ENCODE results near the gene IDH3G. TPM values are rescaled to one million over a fixed set of nuclear protein-coding genes. Genes with fewer than 3 reads are reported as not detected.

The IDH3G gene
- total and polyA plus RNA-seq, 2 experiments from 2014 or later, result 41.4 to 49.0 TPM

- Histone ChIP-seq H3K36me3 (ENCODE audit: insufficient read depth) (no peaks in the 10 kb centered on the region), H3F3A (replicated peaks; ENCODE audit: low read depth) (no peaks in the 10 kb centered on the region), H2AFZ (no peak overlapping the region), H3K27ac (ENCODE audit: low read depth) (no peak overlapping the region), H3K4me2 (no peak overlapping the region), H3K4me1 (ENCODE audit: insufficient read depth) (no peaks in the 10 kb centered on the region), H3K27me3 (ENCODE audit: insufficient read depth) (no peaks in the 10 kb centered on the region), H3K79me2 (replicated peaks; ENCODE audit: insufficient read depth) (no peaks in the 10 kb centered on the region), H3K4me3 (no peak overlapping the region), H4K20me1 (replicated peaks; ENCODE audit: insufficient read depth) (no peaks in the 10 kb centered on the region), H3K9me2 (ENCODE audit: insufficient read depth) (no peaks in the 10 kb centered on the region)
- Mint-ChIP-seq H3K9me3 (no peaks in the 10 kb centered on the region), H3K27ac (no peak overlapping the region), H3K4me1 (peaks cover 7% of the 10 kb centered on the region; the same call in 2 of the 3 replicates), H3K27me3 (ENCODE audit: insufficient read depth, low read depth, poor library complexity) (peaks cover 6% of the 10 kb centered on the region), H3K4me3 (no peak overlapping the region), H3K36me3 (ENCODE audit: low read depth) (no peaks in the 10 kb centered on the region)
- ATAC-seq, result no peak
- TF ChIP-seq ZNF331 (CRISPR knock-in tag; IDR thresholded peaks at IDR 0.05; ENCODE audit: low read depth) (no peak), EZH2 (IDR thresholded peaks at IDR 0.05; ENCODE audit: low read depth, unreplicated experiment) (no peak), REST (IDR thresholded peaks at IDR 0.05; ENCODE audit: unreplicated experiment) (no peak), CREB1 (CRISPR knock-in tag; IDR thresholded peaks at IDR 0.05; ENCODE audit: low read depth) (no peak), POLR2AphosphoS5 (IDR thresholded peaks at IDR 0.05; ENCODE audit: low read depth) (no peak), STAT1 (IDR thresholded peaks at IDR 0.05; ENCODE audit: unreplicated experiment) (no peak), NANOG (IDR thresholded peaks at IDR 0.05; ENCODE audit: borderline replicate concordance) (no peak), ZNF114 (CRISPR knock-in tag; IDR thresholded peaks at IDR 0.05) (no peak), ZNF462 (CRISPR knock-in tag; IDR thresholded peaks at IDR 0.05) (no peak), EZH2phosphoT487 (IDR thresholded peaks at IDR 0.05; ENCODE audit: unreplicated experiment) (no peak), JUNB (IDR thresholded peaks at IDR 0.05; ENCODE audit: unreplicated experiment) (no peak)
- TF ChIP-seq, protein P1, sequence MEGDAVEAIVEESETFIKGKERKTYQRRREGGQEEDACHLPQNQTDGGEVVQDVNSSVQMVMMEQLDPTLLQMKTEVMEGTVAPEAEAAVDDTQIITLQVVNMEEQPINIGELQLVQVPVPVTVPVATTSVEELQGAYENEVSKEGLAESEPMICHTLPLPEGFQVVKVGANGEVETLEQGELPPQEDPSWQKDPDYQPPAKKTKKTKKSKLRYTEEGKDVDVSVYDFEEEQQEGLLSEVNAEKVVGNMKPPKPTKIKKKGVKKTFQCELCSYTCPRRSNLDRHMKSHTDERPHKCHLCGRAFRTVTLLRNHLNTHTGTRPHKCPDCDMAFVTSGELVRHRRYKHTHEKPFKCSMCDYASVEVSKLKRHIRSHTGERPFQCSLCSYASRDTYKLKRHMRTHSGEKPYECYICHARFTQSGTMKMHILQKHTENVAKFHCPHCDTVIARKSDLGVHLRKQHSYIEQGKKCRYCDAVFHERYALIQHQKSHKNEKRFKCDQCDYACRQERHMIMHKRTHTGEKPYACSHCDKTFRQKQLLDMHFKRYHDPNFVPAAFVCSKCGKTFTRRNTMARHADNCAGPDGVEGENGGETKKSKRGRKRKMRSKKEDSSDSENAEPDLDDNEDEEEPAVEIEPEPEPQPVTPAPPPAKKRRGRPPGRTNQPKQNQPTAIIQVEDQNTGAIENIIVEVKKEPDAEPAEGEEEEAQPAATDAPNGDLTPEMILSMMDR (conservative IDR thresholded peaks at IDR 0.05; ENCODE audit: low read depth in 2 of 2), result no peak
- TF ChIP-seq, protein P2, sequence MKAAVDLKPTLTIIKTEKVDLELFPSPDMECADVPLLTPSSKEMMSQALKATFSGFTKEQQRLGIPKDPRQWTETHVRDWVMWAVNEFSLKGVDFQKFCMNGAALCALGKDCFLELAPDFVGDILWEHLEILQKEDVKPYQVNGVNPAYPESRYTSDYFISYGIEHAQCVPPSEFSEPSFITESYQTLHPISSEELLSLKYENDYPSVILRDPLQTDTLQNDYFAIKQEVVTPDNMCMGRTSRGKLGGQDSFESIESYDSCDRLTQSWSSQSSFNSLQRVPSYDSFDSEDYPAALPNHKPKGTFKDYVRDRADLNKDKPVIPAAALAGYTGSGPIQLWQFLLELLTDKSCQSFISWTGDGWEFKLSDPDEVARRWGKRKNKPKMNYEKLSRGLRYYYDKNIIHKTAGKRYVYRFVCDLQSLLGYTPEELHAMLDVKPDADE (IDR thresholded peaks at IDR 0.05), result no peak
- no peak for DNase-seq (ENCODE audit: low spot score)
These were observed 17.5 kb downstream of the IDH3G start for GRCh38 chrX:153776611-153777045.
